ENCODE data around the gene RAP1A.

The RAP1A gene

GRCh38 chr1:111729946-111730681 is 110.5 kb downstream of the RAP1A start:
- TF ChIP-seq CTCF (IDR thresholded peaks at IDR 0.05; ENCODE audit: extremely low read depth, missing control alignments): no peak

DNA sequence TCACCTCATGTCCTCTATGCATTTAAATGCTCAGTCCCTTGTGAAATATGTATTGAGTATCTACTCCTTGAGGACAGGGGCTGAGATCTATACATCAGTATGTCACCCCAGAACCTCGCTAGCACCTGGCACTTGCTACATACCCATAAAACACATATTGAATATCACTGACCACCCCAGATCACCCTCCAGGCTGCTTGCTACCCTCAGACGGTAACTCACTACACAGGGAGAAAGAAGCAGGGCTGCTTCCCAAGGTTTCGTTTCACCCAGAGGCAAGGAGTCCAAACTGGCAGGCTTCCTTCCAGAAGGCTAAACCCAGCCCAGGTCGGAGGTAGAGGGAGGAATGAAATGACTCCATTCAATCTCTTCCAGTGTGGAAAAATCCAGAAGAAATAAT is 111.1 kb downstream of the RAP1A start:
- no peak for DNase-seq (ENCODE audit: low spot score)
- TF ChIP-seq CTCF (IDR thresholded peaks at IDR 0.05; ENCODE audit: extremely low read depth, missing control alignments): no peak

More at GRCh38 chr1:111729946-111730681, 110.5 kb downstream of the RAP1A start:
- DNase-seq (ENCODE audit: low spot score): no peak

DNA sequence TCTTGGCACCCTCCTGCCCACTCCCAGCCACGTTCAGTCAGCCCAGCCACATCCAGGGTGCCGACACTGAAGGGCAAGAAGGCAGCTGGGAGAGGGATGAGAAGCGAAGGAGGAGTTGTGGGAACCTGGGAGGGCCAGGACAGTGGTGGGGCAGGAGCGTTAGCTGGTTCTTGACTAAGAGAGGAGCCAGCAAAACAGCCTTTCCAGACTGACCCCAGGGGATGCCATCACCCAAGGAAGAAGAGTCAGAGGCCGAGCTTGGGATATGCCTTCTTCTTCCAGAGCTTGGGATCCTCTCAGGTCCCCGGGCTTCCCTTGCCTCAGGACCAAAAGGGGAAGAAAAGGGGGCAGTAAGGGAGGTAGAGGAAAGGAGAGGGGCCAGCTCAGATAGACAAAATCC is 112.4 kb downstream of the RAP1A start:
- DNase-seq (ENCODE audit: low spot score): no peak
- no peak for TF ChIP-seq CTCF (IDR thresholded peaks at IDR 0.05; ENCODE audit: extremely low read depth, missing control alignments)

DNA sequence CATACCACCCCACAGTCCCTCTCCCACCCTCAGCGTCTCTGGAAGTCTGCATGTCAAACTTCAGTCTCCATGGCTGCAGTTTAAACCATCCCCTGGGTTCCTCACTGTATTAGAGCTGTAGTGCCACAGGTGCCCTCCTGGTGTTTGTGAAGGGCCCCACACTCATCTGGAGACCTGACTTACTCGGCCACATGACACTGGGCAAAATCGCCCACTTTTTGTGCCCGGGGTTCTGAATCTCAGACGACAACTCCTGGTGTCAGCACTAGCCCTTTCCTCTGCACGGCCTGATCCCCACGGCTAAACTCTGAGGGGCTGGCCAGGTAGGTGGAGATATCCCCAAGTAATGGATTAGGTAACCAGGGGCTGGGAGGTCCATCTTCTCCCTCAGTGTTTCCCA is 113.1 kb downstream of the RAP1A start:
- no peak for TF ChIP-seq CTCF (IDR thresholded peaks at IDR 0.05; ENCODE audit: extremely low read depth, missing control alignments)
- DNase-seq (ENCODE audit: low spot score): no peak

GRCh38 chr1:111733183-111733991 is 113.8 kb downstream of the RAP1A start:
- TF ChIP-seq CTCF (IDR thresholded peaks at IDR 0.05; ENCODE audit: extremely low read depth, missing control alignments): no peak
- DNase-seq (ENCODE audit: low spot score): no peak

GRCh38 chr1:111733992-111734341 is 114.4 kb downstream of the RAP1A start:
- TF ChIP-seq CTCF (IDR thresholded peaks at IDR 0.05; ENCODE audit: extremely low read depth, missing control alignments): no peak
- DNase-seq (ENCODE audit: low spot score): no peak

DNA sequence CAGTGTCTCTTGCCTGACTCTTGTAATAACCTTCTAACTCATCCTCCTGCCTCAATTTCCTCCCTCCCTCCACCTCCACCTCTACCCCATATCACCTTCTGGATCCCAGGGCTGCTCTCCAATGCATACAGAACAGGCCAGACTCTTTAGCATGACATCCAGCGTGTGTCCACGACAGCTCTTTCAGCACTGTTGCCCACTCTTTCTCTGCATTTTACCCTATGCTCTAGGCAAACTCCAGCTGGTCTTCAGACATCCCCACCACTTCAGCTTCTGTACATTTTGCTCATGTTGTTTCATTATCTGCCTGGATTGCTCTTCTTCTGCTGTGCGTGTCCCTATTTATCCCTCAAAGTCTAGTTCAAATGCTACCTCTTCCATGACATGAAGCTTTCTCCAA is 114.8 kb downstream of the RAP1A start:
- DNase-seq (ENCODE audit: low spot score): no peak
- no peak for TF ChIP-seq CTCF (IDR thresholded peaks at IDR 0.05; ENCODE audit: extremely low read depth, missing control alignments)
